PFSK-1 (cell line): Measurements from ENCODE around the gene TERT. TPM values are rescaled to one million over a fixed set of nuclear protein-coding genes. Genes with fewer than 3 reads are reported as not detected.

ENCODE experiments used
- FOXP2 ChIP-seq: optimal IDR thresholded peaks from 2 replicates; pipeline ENCODE3; 2011; ENCODE audit warnings: borderline replicate concordance, control low read depth, inconsistent platforms; ENCODE audit not compliant: insufficient read depth; ENCODE audit errors: extremely low read length, extremely low read depth
- POLR2AphosphoS5 ChIP-seq: IDR thresholded peaks from 2 replicates; pipeline ENCODE4 v1.6.1; 2012; ENCODE audit warnings: low read depth, mild to moderate bottlenecking, control low read depth, low read length, moderate library complexity
- SIN3A ChIP-seq: IDR thresholded peaks from 2 replicates; pipeline ENCODE4 v1.6.1; 2012; ENCODE audit warnings: mild to moderate bottlenecking, low read length, moderate library complexity, borderline replicate concordance; ENCODE audit not compliant: insufficient read depth
- TAF1 ChIP-seq: IDR thresholded peaks from 2 replicates; pipeline ENCODE4 v1.6.1; 2012; ENCODE audit warnings: low read length, control low read depth, borderline replicate concordance; ENCODE audit not compliant: insufficient read depth
- polyA plus RNA-seq: library from polyadenylated mRNA; unstranded; fragments of >200 nt; gene quantifications from one replicate; pipeline ENCODE4 v1.2.1, GENCODE V29; 2012; ENCODE audit warnings: low read depth, missing spikeins; ENCODE audit not compliant: insufficient read length
- TF ChIP-seq, protein P1 (sequence below), 2 experiments: IDR thresholded peaks; 2 replicates each; pipeline versions ENCODE4 v1.6.1 to v1.8.0; 2011 to 2012; ENCODE audit warnings: low read depth in 2 of 2, low read length in 2 of 2, control low read depth in 1 of 2, inconsistent platforms in 1 of 2, mild to moderate bottlenecking in 1 of 2, moderate library complexity in 1 of 2; ENCODE audit not compliant: insufficient read depth in 1 of 2

TERT gene
- polyA plus RNA-seq: 0.11 TPM

GRCh38 chr5:1294835-1295649, at the start of gene TERT:
TERT (minus strand) TSS chr5:1295068; CDS start chr5:1294989, 79 bp downstream.
- TF ChIP-seq SIN3A: no peak
- TF ChIP-seq, protein P1, sequence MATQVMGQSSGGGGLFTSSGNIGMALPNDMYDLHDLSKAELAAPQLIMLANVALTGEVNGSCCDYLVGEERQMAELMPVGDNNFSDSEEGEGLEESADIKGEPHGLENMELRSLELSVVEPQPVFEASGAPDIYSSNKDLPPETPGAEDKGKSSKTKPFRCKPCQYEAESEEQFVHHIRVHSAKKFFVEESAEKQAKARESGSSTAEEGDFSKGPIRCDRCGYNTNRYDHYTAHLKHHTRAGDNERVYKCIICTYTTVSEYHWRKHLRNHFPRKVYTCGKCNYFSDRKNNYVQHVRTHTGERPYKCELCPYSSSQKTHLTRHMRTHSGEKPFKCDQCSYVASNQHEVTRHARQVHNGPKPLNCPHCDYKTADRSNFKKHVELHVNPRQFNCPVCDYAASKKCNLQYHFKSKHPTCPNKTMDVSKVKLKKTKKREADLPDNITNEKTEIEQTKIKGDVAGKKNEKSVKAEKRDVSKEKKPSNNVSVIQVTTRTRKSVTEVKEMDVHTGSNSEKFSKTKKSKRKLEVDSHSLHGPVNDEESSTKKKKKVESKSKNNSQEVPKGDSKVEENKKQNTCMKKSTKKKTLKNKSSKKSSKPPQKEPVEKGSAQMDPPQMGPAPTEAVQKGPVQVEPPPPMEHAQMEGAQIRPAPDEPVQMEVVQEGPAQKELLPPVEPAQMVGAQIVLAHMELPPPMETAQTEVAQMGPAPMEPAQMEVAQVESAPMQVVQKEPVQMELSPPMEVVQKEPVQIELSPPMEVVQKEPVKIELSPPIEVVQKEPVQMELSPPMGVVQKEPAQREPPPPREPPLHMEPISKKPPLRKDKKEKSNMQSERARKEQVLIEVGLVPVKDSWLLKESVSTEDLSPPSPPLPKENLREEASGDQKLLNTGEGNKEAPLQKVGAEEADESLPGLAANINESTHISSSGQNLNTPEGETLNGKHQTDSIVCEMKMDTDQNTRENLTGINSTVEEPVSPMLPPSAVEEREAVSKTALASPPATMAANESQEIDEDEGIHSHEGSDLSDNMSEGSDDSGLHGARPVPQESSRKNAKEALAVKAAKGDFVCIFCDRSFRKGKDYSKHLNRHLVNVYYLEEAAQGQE (IDR thresholded peaks at IDR 0.05; ENCODE audit: insufficient read depth in 1 of 2, low read depth in 2 of 2, low read length in 2 of 2): no peak

- TF ChIP-seq, protein P1 (IDR thresholded peaks at IDR 0.05; ENCODE audit: insufficient read depth in 1 of 2, low read depth in 2 of 2, low read length in 2 of 2): no peak
- no peak for TF ChIP-seq POLR2AphosphoS5
- no peak for TF ChIP-seq TAF1
- no peak for TF ChIP-seq FOXP2
- TF ChIP-seq SIN3A: no peak
Observed at GRCh38 chr5:1343931-1344901, 49.3 kb upstream of the TERT start.

DNA sequence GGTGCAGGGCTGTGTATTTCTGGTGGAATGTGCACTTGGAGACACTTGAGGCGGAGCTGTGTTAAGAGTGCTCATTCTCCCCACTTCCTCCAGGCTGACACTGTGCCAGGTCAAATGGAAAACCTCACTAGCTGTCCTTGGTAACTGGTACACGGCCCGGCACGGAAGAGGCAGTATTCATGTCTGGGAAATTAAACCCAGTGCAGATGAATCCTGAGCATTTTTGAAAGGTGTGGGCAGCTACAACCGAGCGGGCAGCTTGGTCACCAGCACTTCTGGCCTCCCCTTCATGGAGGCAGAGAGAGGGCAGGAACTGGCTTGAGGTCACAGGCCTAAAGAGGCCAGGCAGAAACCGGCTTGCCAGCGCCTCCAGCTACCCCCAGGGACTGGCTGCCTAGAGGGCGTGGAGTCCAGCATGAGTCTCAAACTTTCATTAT, 48.5 kb upstream of the TERT start:
- no peak for TF ChIP-seq POLR2AphosphoS5
- TF ChIP-seq, protein P1 (IDR thresholded peaks at IDR 0.05; ENCODE audit: insufficient read depth in 1 of 2, low read depth in 2 of 2, low read length in 2 of 2): no peak
- no peak for TF ChIP-seq FOXP2

DNA sequence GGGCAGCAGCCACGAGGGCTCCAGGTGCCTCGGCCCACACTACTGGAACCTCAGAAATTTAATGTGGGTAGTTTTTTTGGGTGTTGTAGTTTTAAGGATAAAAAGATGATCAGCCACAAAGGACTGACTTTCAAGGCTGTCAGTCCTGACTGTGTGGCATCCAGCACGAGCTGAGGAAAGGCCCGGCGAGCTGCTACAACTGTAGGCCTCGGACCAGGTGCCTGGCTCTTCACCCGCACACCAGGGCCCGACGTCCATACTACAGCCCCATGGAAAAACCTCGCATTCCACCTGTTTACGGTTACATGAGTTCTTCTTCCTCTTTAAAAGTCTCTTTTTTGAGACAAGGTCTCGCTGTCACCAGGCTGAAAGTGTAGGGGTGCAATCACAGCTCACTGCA, 47.4 kb upstream of the TERT start:
- no peak for TF ChIP-seq SIN3A
- no peak for TF ChIP-seq POLR2AphosphoS5
- no peak for TF ChIP-seq TAF1
- TF ChIP-seq FOXP2: no peak
- TF ChIP-seq, protein P1 (IDR thresholded peaks at IDR 0.05; ENCODE audit: insufficient read depth in 1 of 2, low read depth in 2 of 2, low read length in 2 of 2): no peak
